Stimulated activated CD8-positive, alpha-beta memory T cell treated with anti-CD3 and anti-CD28 coated beads, Interleukin-12 subunit alpha, Interleukin-12 subunit beta, amount 100 ng/mL, for 24 hours (primary cell): Measurements from ENCODE around the gene CASQ1.

Experiments
- DNase-seq: peaks from one replicate; pipeline ENCODE4 v3.0.0-alpha.2; 2020; ENCODE audit errors: extremely low read depth

CASQ1 gene

DNA sequence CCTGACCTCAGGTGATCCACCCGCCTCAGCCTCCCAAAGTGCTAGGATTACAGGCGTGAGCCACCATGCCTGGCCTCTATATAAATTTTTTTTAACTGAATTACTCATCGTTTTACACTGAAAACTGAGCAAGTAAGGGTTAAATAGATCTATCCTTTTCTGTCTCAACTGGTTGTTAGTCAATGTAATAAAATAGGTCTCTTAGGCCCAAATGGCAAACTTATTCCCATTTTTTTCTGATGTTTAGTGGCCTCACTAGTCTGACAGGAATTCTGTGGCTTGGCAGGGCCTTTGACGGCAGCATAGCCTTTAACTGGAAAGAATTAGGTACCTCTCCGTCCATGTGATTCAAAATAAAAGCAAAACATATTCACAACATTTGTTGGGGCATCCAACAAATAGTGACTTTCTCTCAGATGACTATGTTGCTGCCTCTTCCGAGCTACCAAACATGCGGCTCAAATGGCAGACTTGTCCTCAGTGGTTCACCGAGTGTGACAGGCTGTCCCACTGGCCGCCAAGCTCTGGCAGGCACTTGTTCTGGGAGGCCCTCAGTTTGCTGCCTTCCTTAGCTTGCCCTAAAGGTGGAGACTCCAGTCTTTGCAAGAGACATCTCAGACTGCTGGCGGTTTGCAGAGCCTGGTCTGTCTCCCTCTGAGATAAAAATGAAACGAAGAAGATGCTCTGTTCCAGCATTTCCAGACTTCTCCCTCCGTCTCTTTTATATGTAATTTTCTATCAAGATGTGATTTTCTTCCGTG lies 21.6 kb upstream of the CASQ1 start:
- DNase-seq: no peak

DNA sequence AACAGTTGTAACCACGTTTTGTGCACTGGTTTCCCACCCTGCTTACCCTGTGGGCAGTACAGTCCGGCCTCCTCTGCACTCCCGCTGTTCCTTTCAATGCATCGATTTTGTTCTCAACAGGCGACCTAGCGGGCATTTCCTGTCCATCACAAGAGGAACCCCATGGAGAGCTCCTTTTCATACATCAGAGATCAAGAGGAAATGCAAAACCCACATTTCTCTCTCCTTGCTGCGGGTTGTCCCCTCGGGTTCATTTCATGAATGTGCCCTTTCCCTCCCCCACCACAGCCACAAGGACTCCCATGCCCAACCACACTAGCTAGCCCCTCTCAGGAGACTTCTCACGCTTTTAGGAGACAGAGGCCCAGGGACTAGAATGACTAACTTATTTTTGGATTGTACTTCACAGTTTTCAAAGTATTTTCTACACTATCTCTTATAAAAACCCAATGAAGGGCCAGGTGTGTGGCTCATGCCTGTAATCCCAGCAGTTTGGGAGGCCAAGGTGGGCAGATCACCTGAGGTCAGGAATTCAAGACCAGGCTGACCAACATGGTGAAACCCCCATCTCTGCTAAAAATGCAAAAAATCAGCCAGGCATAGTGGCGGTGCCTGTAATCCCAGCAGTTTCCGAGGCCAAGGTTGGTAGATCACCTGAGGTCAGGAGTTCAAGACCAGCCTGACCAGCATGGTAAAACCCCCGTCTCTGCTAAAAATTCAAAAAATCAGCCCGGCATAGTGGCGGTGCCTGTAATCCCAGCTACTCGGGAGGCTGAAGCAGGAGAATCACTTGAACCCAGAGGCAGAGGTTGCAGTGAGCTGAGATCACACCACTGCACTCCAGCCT lies 20.6 kb upstream of the CASQ1 start:
- no peak for DNase-seq

DNA sequence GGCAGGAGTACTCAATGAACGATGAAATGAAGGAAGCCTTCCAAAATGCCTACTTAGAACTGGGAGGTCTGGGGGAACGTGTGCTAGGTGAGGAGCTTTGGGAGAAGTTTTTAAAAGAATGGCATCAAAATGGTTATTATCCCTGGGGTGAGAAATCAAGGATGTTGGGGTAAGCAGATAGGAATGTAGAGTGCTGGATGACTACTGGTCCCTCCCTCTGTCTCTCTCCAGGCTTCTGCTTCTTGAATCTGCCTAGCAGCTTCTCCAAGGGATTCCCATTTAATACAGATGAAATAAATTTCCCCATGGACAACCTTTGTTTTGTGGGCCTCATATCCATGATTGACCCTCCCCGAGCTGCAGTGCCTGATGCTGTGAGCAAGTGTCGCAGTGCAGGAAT lies 19.0 kb upstream of the CASQ1 start:
- no peak for DNase-seq

DNA sequence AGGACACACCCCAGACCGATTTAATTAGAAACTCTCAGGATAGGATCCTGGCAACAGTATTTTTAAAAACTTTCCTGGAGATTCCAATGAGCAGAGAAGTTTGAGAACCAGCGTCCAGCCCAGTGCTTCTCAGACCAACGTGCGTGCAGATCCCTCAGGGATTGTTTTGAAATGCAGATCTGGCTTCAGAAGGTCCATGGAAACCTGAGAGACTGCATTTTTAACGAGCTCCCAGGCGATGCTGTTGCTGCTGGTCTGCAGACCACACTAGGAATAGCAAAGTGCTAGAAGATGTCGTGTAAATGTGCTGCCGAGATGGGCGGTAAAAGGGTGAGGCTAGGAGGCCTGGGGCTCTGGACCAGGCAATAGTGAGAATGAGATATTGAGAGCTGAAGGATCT lies 18.4 kb upstream of the CASQ1 start:
- DNase-seq: no peak

DNA sequence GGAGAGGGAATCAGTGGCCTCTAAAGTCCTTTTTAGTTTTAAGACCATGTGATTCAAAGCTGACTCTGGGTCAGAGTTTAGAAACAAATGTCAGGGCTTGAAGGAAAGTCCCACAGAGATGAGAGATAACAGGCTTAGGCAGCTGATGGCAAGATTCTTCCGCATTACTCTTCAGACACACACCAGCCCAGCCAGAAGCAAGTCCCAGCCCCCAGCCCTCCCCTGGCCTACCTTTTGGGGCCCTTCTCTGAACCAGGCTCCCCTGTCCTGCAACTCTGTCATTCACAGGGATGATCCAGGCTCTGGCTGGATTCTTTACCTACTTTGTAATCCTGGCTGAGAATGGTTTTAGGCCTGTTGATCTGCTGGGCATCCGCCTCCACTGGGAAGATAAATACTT lies 13.1 kb upstream of the CASQ1 start:
- no peak for DNase-seq

DNA sequence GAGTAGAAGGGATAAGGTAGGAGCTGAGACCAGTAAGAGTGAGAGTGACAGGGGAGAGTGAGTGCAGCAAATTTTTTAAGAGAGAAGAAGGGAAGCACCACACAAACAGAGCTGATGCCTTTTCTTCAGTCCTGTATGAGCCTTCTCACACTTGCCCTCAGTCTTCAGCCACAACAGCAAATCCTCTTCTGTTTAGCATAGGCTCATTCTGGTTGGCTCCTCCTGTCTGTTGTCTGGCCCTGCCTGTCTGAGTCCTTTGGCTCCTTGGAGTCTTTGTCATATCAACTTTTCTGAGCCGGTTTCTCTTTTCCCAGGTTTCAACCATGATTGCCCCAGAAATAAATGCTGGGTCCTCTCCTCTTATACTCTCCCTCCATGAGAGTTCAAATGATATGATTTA lies 12.7 kb upstream of the CASQ1 start:
- DNase-seq: no peak

DNA sequence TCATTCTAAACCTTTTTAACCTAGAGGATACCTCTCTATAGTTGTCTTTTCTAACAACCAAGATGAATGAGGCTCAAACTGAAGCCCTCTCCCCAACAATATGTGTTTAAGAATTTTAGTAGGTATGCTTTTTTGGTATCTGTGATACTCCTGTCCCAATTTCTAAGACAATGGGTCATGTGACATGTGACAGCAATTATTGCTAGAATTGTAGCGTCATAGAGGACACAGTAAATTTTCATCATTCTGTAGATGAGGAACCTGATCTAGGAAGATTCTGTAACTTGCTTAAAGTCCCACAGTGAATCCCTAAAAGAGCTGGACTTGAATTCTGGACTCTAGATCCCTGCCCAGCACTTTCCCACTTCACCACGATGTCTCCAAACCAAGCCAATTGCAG lies 11.6 kb upstream of the CASQ1 start:
- DNase-seq: no peak

DNA sequence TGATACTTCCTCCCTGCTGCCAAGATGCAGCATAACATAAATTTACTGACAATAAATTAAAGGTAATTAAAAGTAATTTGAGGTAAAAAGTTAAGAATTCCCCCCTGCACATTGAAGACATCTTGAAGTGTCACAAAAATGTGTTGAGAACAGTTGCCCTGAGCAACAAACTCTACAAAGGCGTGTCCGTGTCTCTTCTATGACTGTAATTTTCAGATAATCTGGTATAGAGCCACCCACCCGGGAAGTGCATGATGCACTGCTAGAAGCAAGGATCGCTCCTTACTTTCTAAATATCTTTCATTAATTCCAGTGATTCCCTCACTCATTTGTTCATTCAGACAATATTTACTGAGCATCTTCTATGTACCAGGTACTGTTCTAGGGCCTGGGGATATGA lies 11.0 kb upstream of the CASQ1 start:
- no peak for DNase-seq

DNA sequence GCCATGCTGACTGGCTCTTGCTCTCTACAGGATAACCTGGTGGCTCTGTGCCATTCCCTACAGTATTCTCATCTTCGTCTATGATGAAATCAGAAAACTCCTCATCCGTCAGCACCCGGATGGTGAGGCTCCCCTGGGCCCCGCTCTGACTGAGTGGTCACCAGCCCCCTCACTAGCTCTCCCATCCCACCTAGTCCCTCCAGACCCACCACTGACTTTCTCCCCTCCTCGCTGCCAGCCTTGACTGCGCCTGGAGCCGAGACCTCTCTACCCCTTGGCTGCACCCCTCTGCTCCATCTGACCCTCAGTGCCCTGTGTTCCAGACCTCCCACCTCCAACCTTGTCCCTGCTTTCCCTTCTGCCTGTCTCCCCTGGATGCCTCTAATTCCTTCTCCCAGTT lies 4.1 kb upstream of the CASQ1 start:
- no peak for DNase-seq

DNA sequence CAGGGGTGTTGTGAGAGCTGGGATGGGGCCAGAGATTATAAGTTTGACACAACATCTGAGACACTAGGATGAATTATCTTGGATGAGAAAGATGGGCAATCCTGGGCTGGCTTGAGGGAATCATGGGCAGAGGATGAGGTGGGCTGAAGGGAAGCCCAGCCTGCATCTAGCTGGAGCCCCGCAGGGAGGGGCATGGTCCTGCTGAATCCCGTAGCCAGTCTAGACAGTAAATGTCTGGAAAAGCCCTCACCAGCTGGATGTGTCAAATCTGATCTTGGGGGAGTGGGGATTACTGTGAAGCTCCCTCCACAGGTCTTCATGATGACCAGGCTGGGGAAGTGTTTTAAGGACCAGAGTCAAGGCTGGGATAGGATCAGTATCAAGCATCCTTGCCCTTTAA lies 3.6 kb upstream of the CASQ1 start:
- no peak for DNase-seq

DNA sequence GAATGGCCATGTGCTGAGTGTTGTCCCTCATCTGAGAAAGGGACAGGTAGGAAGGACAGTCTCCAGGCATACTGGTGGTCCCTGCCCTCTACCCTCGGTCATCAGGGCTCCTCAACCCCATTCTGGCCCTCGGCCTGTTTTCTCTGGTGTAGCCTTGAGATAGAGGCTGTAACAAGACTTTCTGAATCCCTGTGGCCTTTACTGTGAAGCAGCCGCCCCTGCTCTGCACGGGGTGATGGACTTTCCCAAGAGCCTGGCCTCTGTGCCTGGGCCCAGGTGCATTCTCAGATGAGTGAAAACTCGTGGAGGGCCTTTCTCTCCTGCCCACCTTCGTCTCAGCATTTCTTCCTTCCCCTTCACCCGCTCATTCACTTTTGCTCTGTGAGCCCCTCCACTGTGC lies 3.0 kb upstream of the CASQ1 start:
- no peak for DNase-seq

DNA sequence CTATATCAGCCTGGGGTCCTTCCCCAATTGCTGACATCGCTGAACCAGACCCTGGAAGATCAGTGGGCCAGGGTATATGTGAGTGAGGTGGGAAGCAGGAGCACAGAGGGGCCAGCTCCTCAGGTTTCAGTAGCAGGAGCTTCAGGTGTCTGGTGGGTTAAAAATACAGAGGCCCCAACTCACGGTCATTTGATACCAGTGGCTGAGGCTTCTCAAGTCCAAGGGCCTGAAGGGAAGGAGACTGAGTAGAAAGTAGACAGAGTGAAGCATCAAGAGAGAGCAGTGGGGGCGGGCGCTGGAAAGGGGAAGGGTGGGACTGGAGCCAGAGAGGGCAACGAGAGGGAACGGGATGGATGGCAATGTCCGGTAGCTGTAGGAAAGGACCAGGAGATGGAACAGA lies 2.0 kb upstream of the CASQ1 start:
- no peak for DNase-seq

DNA sequence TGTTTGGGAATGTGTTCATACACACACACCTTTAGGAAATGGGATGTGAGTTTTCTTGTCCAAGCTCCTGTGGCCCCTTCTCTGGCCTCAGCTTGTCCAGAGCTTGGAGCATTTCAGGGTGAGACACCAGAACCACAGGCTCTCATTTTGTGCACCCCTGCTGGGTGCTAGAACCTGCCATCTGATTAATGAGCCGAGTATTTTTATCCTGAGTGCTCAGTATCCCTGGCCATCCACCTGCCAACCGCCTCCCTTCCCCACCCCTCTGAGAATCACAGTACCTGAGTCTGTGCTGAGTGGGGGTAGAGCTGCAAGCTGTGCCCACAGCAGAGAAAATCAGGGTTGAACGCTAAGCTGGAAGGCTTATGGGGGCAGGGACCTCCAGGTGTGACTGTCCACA lies 1.4 kb downstream of the CASQ1 start:
- DNase-seq: no peak

DNA sequence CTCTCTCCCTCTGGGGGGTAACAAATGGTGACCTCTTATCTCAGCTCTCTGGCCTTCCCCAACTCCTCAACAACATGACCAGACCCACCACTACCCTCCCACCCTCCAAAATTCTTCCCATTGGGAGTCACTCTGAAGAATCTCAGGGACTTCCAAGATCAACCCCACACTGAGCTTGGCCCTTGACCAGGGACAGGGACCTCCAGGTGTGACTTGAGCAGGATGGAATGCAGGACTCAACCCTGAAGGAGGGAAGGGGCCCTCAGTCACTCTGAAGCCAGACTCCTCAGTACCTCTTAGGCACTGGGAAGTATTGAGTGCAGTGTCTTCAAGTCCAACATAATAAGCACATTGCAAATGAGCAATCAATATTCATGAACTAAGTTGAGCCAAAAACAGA lies 1.9 kb downstream of the CASQ1 start:
- DNase-seq: no peak

DNA sequence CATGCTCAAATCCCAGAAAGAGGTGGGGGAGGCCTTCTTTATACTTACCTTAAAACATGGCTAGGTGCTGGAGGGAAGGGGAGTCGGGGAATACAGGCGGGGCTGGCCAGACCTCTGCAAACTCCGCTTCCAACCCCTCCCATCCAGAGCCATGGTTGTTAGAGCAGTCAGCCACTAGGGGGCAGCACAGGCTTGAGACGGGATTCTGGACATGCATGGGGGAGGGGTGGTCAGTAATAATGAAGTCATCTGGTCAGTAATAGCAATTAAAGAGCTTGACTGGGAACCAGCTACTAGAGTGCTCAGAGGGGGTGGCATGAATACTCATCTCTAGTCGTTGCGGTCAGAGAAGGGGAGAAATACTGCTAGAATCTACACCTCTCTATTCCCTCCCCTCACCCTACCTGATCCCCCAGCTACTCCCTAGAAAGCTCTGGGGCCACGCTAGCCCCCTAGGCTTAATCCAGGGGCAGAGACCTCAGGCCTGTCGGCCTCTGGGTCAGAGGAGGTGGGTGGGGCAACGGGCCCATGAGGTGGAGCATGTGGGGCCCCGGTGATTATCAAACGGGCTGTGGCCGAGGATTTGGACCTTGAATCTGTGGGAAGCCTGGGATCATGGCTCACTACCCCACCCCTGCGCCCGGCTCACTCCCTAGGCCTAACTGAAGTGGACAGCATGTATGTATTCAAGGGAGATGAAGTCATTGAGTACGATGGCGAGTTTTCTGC lies 2.9 kb downstream of the CASQ1 start:
- DNase-seq: peak; percentile 36

DNA sequence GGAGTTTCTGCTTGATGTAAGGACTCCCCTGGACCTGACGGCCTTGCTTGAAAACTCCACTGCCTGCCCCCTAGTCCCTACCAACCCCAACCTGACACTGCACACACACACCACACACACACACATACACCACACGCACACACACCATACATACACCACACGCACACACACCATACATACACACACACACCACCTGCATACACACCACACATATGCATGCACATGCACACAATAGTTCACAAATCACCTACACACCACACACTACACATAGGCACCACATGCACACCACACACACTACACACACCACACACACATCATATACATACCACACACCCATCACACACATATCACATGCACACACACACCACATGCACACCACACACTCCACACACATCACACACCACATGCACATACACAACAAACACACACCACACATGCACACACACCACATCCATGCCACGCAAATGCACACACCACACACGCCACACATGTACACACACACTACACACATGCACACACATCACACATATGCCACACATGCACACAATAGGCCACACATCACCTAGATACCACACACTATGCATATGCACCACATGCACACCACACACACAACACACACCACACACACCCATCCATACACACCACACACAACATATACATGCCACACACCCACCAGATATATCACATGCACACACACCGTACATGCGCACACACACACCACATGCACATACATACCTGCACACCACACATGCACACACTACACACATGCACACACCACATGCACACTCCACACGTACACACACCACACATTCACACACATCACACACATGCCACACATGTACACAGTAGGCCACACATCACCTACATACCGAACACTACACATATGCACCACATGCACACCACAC lies 3.7 kb downstream of the CASQ1 start:
- no peak for DNase-seq

DNA sequence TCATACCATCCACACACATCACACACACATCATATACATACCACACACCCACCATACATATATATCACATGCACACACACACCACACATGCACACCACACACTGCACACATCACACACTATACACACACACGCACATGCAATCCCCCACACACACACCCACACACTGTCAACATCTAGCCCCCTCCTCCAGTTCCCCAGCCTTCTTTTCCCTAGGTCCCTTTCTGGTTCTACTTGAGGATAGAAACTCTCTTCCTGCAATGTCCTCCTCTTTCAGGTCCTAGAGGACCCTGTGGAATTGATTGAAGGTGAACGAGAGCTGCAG lies 4.3 kb downstream of the CASQ1 start:
- DNase-seq: no peak

DNA sequence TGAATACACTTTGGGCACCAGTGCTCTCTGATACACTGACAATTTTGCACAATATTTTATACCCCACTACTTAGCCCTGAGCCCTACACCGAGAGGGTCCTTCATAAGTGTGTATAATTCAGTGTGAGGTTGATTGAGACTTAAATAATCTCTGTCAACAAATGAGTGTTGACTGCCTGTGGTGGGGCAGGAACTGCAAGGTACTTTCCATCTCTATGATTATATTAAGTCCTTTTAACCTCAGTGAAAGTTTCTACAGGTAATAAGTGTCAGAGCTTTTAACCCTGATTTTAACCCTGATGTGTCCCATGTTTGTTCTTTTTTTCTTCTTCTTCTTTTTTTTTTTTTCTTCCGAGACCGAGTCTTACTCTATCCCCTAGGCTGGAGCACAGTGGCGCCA lies 5.8 kb downstream of the CASQ1 start:
- no peak for DNase-seq

DNA sequence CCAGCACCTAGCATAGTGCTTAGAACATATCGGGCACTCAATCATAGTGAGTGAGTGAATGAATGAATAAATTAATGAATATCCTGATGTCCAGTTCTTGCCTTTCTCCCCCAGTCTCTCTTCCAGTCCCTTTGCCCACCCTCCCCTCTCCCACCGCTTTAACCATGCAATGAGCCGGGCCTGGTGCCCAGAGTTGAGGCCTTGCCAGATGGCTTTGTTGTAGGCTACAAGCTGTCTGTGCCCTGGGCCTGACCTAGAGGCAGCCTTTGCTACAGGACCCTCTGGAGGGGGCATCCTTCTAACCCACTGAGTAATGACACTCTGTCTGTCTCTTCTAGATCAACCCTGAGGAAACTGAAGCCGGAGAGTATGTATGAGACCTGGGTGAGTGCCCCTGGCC lies 6.9 kb downstream of the CASQ1 start:
- DNase-seq: no peak

DNA sequence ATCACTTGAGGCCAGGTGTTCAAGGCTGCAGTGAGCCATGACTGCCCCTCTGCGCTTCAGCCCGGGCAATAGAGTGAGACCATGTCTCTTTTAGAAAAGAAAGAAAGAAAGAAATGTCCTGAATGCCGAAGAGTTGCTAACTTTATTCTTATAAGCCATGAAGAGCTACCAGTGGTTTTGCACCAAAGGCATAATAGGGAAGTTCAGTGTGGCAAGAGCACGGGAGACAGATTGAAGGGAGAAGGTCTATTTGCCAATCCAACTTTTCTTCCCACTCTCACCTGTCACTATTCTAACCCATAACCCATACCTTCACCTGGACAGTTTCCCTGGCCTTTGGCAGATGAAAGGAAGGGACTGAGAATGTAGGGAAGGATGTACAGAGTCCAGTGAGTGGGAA lies 10.4 kb downstream of the CASQ1 start:
- no peak for DNase-seq

DNA sequence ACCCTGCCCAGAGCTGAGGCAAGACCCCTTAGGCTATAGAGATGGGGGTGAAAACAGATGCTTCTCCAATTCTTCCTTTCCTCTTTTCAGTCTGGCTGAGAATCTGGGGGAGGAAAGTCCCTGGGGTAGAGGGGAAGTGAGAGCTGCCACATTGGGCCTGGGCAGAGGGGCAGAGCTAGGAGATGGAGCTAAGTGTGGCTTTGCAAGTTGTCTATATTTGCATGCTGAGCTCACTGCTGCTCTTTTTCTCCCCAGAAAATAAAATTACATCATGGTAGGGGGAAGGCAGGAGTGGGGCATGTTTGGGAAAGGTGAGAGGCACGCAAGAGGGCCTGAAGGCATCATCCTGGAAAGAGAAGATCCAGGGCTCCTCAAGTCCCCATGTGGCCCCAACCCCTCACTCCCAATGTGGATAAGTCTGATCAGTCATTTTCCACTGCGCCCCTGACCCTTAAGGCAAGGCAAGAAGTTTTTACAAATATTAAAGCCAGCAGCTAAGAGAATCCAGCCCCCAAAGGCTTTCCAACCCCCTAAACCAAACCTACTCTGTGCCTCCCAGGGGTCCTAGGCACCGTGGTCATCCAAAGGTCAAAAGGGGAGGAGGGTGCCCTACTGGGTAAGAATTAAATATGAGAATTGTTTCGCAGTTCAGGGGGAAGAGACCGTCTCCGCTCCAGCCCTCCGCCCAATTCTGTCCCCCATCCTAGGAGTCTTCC lies 14.3 kb downstream of the CASQ1 start:
- DNase-seq: no peak
